BJ (cell line): Measurements from ENCODE around the gene C16orf74. TPM values are rescaled to one million over a fixed set of nuclear protein-coding genes. Genes with fewer than 3 reads are reported as not detected.
A peak's percentile ranks its signal among the peaks of the same experiment; 100 is the strongest.

ENCODE experiments used
- CTCF ChIA-PET: fragments of 350-600 bp; formaldehyde crosslinking; extraction: SDS; loops from one replicate; lab custom pipeline; 2021; ENCODE audit warnings: antibody characterized with exemption, inconsistent platforms; lab: Yijun Ruan, JAX
- POLR2A ChIA-PET: fragments of 300-600 bp; sonication (Branson Sonifier 250); formaldehyde crosslinking; extraction: SDS; loops from one replicate; lab custom pipeline; 2021; ENCODE audit warnings: antibody characterized with exemption; lab: Charles Lee
- DNase-seq: peaks from one replicate; pipeline ENCODE4 v3.0.0-alpha.2; 2011; ENCODE audit warnings: low read depth
- H3K27me3 ChIP-seq: 2 replicates; pipeline ENCODE4 v1.6.0; 2011; ENCODE audit warnings: low read length; ENCODE audit not compliant: control insufficient read depth, insufficient read depth
- H3K36me3 ChIP-seq: 2 replicates; pipeline ENCODE4 v1.5.1; 2011; ENCODE audit warnings: low read length; ENCODE audit not compliant: control insufficient read depth, insufficient read depth
- H3K4me3 ChIP-seq: 2 replicates; pipeline ENCODE4 v1.5.1; 2011; ENCODE audit warnings: low read depth, mild to moderate bottlenecking, control low read depth, low read length
- CTCF ChIP-seq: IDR thresholded peaks from 2 replicates; pipeline ENCODE4 v1.5.1; 2011; ENCODE audit warnings: low read depth, mild to moderate bottlenecking, control low read depth, inconsistent platforms, low read length, moderate library complexity; ENCODE audit not compliant: insufficient read depth
- polyA plus RNA-seq: library from polyadenylated mRNA; depleted of rRNA; stranded (reverse); fragments of >200 nt; gene quantifications from 2 replicates; pipeline ENCODE4 v1.2.3, GENCODE V29; 2011

C16orf74 gene
- polyA plus RNA-seq, 1 experiment, result 2.9 TPM

GRCh38 chr16:85752511-85753420, 1.9 kb upstream of the C16orf74 start:
- no peak for DNase-seq
- peak; percentile 41 for TF ChIP-seq CTCF
- H3K36me3 ChIP-seq, result no peaks in the 10 kb centered on the region
- H3K27me3 ChIP-seq, result no peaks in the 10 kb centered on the region
- ChIA-PET CTCF (interaction anchor here (0.5 kb wide), 2 partner anchors 31 to 1682 kb away, joined by 3 read pairs; no protein-coding TSS in a partner anchor), POLR2A (no interaction called here)
- no peak overlapping the region for H3K4me3 ChIP-seq

- H3K27me3 ChIP-seq, result no peaks in the 10 kb centered on the region
- ChIA-PET CTCF (interaction anchor here (0.5 kb wide), 1 partner anchor 1683 kb away, joined by 3 read pairs; no protein-coding TSS in a partner anchor), POLR2A (no interaction called here)
- H3K36me3 ChIP-seq, result no peaks in the 10 kb centered on the region
- no peak for TF ChIP-seq CTCF
- no peak overlapping the region for H3K4me3 ChIP-seq
- DNase-seq, result no peak
Observed at GRCh38 chr16:85751698-85752501, 1.0 kb upstream of the C16orf74 start.

- DNase-seq, result no peak
Observed at GRCh38 chr16:85750146-85750826, 610 bp downstream of the C16orf74 start.

GRCh38 chr16:85749771-85750145, 1.1 kb downstream of the C16orf74 start:
- CTCF ChIA-PET, result no interaction called here
- POLR2A ChIA-PET, result no interaction called here
- no peaks in the 10 kb centered on the region for H3K27me3 ChIP-seq
- peak overlapping the region; percentile 60 for H3K4me3 ChIP-seq
- no peak for DNase-seq
- no peaks in the 10 kb centered on the region for H3K36me3 ChIP-seq
- TF ChIP-seq CTCF, result no peak

More at GRCh38 chr16:85750146-85750826, 610 bp downstream of the C16orf74 start:
- Histone ChIP-seq H3K27me3 (no peaks in the 10 kb centered on the region), H3K36me3 (no peaks in the 10 kb centered on the region), H3K4me3 (peak overlapping the region; percentile 60)
- TF ChIP-seq CTCF, result peak; percentile 25; the same call in 1 of the 2 replicates
- CTCF ChIA-PET, result no interaction called here
- POLR2A ChIA-PET, result no interaction called here
